ENCODE measurements around the gene KCNJ10. TPM values are rescaled to one million over a fixed set of nuclear protein-coding genes. Genes with fewer than 3 reads are reported as not detected.

KCNJ10 gene
- total and polyA plus RNA-seq, 2 donors (not counting 3 experiments of a cell fraction or from before 2014, with no cell fraction given) = not detected

- BruUV-seq (replicated peaks) = no TSS peak
- intact Hi-C loops (cut with micrococcal nuclease) (no loop called here), dilution Hi-C loops (cut with MboI; ENCODE audit: extremely low pct_ligation_motif_present, low sequenced_read_pairs) (no loop called here)
- H3K4me2 ChIP-seq (ENCODE audit: insufficient read depth, low read length) = no peak overlapping the region
- POLR2A ChIA-PET = no interaction called here
- no peak overlapping the region for H2AFZ ChIP-seq (ENCODE audit: low read depth, low read length)
- no peaks in the 10 kb centered on the region for H3K79me2 ChIP-seq (ENCODE audit: control insufficient read depth, insufficient read depth, low read length)
- H3K36me3 ChIP-seq (ENCODE audit: control insufficient read depth in 2 of 2, extremely low read depth in 1 of 2, insufficient read depth in 2 of 2, low read length in 2 of 2) = no peaks in the 10 kb centered on the region
- CTCF ChIA-PET = interaction anchor here (1.1 to 3.4 kb wide), 2 partner anchors 18 to 53 kb away, joined by 3 to 32 read pairs; no protein-coding TSS in a partner anchor
- no peak for DNase-seq (ENCODE audit: low read depth, low spot score)
- H3K9ac ChIP-seq (replicated peaks; ENCODE audit: extremely low read depth, insufficient read depth, low read length) = no peak overlapping the region
- no peak overlapping the region for H3K4me3 ChIP-seq (replicated peaks in 1 of 3; ENCODE audit: insufficient read depth in 1 of 3, low read depth in 1 of 3, low read length in 3 of 3)
- H3K4me1 ChIP-seq (ENCODE audit: control insufficient read depth, extremely low read depth, insufficient read depth, low read length) = no peaks in the 10 kb centered on the region
- H3K9me1 ChIP-seq (replicated peaks; ENCODE audit: control insufficient read depth, extremely low read depth, insufficient read depth, low read length) = no peaks in the 10 kb centered on the region
- FAIRE-seq = no peak
- TF ChIP-seq GATA2 (IDR thresholded peaks at IDR 0.05; ENCODE audit: insufficient read depth, insufficient read length, low read depth, low read length) (no peak), JUN (IDR thresholded peaks at IDR 0.05; ENCODE audit: borderline replicate concordance, insufficient read depth, insufficient read length, low read depth) (no peak), MYC (IDR thresholded peaks at IDR 0.05; ENCODE audit: low read depth, low read length) (no peak), MAX (IDR thresholded peaks at IDR 0.05; ENCODE audit: insufficient read depth, insufficient read length) (no peak), POLR2AphosphoS5 (IDR thresholded peaks at IDR 0.05; ENCODE audit: insufficient read depth, low read depth, low read length) (no peak)
- peaks cover 1 to 3% of the 10 kb centered on the region in 2 experiments for H3K27me3 ChIP-seq (ENCODE audit: control insufficient read depth in 2 of 2, insufficient read depth in 2 of 2, low read length in 2 of 2)
- no peaks in the 10 kb centered on the region for H3K9me3 ChIP-seq (replicated peaks; ENCODE audit: control insufficient read depth, insufficient read depth, low read length)
- no peak overlapping the region for H3K27ac ChIP-seq (ENCODE audit: insufficient read depth, low read depth, low read length)
- no peaks in the 10 kb centered on the region for H4K20me1 ChIP-seq (replicated peaks; ENCODE audit: control insufficient read depth, extremely low read depth, insufficient read depth, low read length)
These were observed 44.6 kb downstream of the KCNJ10 start for GRCh38 chr1:160025314-160025713.

DNA sequence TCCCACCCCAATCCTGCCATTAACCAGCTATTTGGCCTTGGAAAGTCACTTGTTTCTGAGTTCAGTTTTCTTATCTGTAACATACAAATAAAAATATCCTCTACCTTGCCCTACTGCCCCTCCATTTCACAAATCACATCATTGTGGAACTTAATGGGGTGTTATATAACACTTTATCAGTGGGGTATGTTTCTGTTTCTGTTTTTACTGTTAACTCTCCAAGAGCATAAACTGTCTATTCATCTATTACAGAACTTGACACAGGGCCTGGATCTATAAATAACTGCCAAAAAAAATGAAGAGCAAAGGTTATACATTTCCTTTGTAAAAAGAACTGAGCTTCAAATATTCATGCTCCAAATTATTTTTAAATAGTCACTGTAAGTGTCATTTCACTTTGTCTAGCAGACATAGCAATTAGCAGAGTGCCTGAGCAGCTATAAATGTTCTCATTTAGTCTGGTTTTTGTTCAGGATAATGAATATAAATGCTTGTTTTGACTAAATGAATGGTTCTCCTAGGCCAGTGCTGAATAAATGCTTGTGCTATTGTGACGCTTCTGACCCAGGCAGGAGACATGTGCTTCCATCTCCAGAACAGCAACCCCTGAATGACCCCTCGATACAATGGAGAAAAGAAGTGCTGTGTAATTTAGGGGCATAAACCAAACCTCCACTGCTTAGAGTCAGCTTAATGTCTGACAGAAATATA lies 45.6 kb downstream of the KCNJ10 start:
- dilution Hi-C loops (cut with MboI; ENCODE audit: extremely low pct_ligation_motif_present, low sequenced_read_pairs) (no loop called here), intact Hi-C loops (cut with micrococcal nuclease) (no loop called here)
- H3K79me2 ChIP-seq (ENCODE audit: control insufficient read depth, insufficient read depth, low read length) = no peaks in the 10 kb centered on the region
- no peak overlapping the region for H3K4me3 ChIP-seq (replicated peaks in 1 of 3; ENCODE audit: insufficient read depth in 1 of 3, low read depth in 1 of 3, low read length in 3 of 3)
- no peak for TF ChIP-seq EZH2 (IDR thresholded peaks at IDR 0.05; ENCODE audit: borderline replicate concordance, low read depth, low read length, severe bottlenecking)
- TF ChIP-seq, protein P1, sequence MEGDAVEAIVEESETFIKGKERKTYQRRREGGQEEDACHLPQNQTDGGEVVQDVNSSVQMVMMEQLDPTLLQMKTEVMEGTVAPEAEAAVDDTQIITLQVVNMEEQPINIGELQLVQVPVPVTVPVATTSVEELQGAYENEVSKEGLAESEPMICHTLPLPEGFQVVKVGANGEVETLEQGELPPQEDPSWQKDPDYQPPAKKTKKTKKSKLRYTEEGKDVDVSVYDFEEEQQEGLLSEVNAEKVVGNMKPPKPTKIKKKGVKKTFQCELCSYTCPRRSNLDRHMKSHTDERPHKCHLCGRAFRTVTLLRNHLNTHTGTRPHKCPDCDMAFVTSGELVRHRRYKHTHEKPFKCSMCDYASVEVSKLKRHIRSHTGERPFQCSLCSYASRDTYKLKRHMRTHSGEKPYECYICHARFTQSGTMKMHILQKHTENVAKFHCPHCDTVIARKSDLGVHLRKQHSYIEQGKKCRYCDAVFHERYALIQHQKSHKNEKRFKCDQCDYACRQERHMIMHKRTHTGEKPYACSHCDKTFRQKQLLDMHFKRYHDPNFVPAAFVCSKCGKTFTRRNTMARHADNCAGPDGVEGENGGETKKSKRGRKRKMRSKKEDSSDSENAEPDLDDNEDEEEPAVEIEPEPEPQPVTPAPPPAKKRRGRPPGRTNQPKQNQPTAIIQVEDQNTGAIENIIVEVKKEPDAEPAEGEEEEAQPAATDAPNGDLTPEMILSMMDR (IDR thresholded peaks at IDR 0.05; ENCODE audit: extremely low read depth in 1 of 2, insufficient read depth in 1 of 2, low read depth in 1 of 2, low read length in 2 of 2) = no peak
- TF ChIP-seq JUN (IDR thresholded peaks at IDR 0.05; ENCODE audit: borderline replicate concordance, insufficient read depth, insufficient read length, low read depth) = no peak
- no peak for TF ChIP-seq POLR2A (IDR thresholded peaks at IDR 0.05; ENCODE audit: low read depth, low read length)
- no peak for TF ChIP-seq FOS (IDR thresholded peaks at IDR 0.05; ENCODE audit: borderline replicate concordance, insufficient read depth, low read length)
- TF ChIP-seq MYC (IDR thresholded peaks at IDR 0.05; ENCODE audit: low read depth, low read length) = no peak
- TF ChIP-seq MAX (IDR thresholded peaks at IDR 0.05; ENCODE audit: insufficient read depth, insufficient read length) = no peak
- TF ChIP-seq GATA2 (IDR thresholded peaks at IDR 0.05; ENCODE audit: insufficient read depth, insufficient read length, low read depth, low read length) = no peak
- TF ChIP-seq POLR2AphosphoS5 (IDR thresholded peaks at IDR 0.05; ENCODE audit: insufficient read depth, low read depth, low read length) = no peak
- ChIA-PET POLR2A (no interaction called here), CTCF (interaction anchor here (1.0 to 3.4 kb wide), 6 partner anchors 11 to 228 kb away, joined by 3 to 32 read pairs (median 4); no protein-coding TSS in a partner anchor)
- no peaks in the 10 kb centered on the region for H3K9me1 ChIP-seq (replicated peaks; ENCODE audit: control insufficient read depth, extremely low read depth, insufficient read depth, low read length)
- no peak overlapping the region for H3K9ac ChIP-seq (replicated peaks; ENCODE audit: extremely low read depth, insufficient read depth, low read length)
- FAIRE-seq (no peak), DNase-seq (ENCODE audit: low read depth, low spot score) (no peak)
- H3K9me3 ChIP-seq (replicated peaks; ENCODE audit: control insufficient read depth, insufficient read depth, low read length) = no peaks in the 10 kb centered on the region
- H3K27ac ChIP-seq (ENCODE audit: insufficient read depth, low read depth, low read length) = no peak overlapping the region
- peaks cover 1 to 3% of the 10 kb centered on the region in 2 experiments for H3K27me3 ChIP-seq (ENCODE audit: control insufficient read depth in 2 of 2, insufficient read depth in 2 of 2, low read length in 2 of 2)
- no peak overlapping the region for H3K4me2 ChIP-seq (ENCODE audit: insufficient read depth, low read length)
- H4K20me1 ChIP-seq (replicated peaks; ENCODE audit: control insufficient read depth, extremely low read depth, insufficient read depth, low read length) = no peaks in the 10 kb centered on the region
- no TSS peak for BruUV-seq (replicated peaks)
- H3K4me1 ChIP-seq (ENCODE audit: control insufficient read depth, extremely low read depth, insufficient read depth, low read length) = no peaks in the 10 kb centered on the region
- H2AFZ ChIP-seq (ENCODE audit: low read depth, low read length) = no peak overlapping the region
- no peaks in the 10 kb centered on the region for H3K36me3 ChIP-seq (ENCODE audit: control insufficient read depth in 2 of 2, extremely low read depth in 1 of 2, insufficient read depth in 2 of 2, low read length in 2 of 2)

Measured in endothelial cell of umbilical vein (primary cell).